HG02938 (cell line): ENCODE data around the gene DPYD.
A peak's percentile ranks its signal among the peaks of the same experiment; 100 is the strongest.

Experiments used
- ATAC-seq: cut with Tn5 transposase; IDR thresholded peaks from one replicate; pipeline ENCODE4 v1.9.1; 2021; ENCODE audit warnings: mild to moderate bottlenecking, moderate library complexity; ENCODE audit not compliant: unreplicated experiment

The DPYD gene

DNA sequence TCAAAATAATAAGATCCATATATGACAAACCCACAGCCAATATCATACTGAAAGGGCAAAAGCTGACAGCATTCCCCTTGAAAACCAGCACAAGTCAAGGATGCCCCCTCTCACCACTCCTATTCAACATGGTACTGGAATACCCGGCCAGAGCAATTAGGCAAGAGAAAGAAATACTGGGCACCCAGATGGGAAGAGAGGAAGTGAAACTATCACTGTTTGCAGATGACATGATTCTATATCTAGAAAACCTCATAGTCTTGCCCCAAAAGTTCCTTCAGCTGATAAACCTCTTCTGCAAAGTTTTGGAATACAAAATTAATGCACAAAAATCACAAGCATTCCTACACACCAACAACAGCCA lies 756.6 kb downstream of the DPYD start:
- ATAC-seq: no peak

DNA sequence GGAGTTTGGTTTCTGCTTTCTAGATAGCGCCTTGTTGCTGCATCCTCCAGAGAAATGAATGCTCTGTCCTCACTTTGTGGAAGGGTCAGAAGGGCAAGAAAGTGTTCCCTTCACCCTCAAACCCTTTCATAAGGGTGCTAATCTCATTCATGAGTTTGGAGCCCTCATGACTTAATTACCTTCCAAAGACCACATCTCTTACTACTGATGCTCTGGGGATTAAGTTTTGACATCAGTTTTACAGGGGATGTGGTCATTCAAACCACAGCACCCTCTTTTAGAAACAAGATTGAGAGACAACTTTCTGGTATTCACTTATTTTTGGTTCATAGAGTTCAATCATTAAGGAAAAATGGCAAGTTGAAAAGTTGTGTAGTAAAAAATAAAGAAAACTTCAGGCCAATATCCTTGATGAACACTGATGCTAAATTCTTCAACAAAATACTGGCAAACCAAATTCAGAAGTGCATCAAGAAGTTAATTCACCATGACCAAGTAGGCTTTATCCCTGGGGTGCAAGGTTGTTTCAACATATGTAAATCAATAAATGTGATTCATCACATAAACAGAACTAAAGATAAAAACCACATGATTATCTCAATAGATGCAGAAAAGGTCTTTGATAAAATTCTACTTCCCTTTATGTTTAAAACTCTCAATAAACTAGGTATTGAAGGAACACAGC lies 757.1 kb downstream of the DPYD start:
- ATAC-seq: peak; percentile 72

DNA sequence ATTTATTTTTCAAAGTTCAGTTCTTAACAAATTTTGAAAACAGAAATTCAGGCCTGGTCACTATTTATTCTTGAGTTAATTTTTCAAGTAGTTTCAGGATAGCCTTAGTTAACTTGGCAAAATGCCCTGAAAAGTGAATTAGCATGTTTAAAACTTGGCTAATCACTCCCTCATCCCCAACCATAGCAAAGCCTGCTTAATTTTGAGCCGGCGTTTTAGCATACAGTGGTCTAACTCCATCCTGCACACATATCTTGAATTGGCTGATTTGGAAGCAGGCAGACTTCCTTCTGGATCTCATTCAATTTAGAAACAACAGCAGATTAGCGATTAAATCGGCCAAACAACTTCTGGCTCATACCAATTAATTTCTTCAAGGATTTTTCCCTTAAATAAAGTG lies 760.0 kb downstream of the DPYD start:
- ATAC-seq: no peak

DNA sequence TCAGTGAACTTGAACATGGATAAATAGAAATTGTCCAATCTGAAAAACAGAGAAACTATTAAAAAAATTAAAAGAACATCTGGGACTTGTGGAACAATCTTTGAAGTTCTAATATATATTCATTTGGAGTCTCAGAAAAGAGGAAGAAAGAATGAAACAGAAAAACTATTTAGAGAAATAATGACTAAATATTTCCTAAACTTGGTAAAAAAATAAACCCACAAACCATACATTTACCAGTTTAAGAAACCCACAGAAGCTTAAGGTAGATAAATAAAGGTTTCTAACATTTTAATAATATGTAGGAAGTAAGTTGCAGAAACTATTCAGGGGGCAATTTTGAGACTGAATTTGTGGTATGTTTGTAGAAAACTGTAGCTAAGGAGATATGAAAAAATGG lies 761.5 kb downstream of the DPYD start:
- peak; percentile 69 for ATAC-seq

DNA sequence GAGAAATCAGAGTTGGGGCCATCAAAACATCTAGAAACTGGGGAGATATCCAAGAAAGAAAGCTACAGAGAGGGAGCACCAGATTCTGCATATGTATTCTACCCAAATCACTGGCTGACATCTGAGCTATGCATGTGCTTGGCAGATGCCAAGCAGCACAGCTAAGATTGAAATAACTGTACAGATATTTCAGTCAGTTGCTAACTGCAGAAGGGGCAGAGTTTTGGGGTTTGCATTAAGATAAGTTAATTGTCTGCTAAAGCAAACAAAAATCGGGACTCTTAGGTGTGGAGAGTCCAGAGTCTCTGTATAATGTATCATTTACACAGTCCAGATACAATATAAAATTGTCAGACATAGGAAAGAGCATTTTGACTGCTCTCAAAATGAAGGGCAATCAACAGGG lies 762.1 kb downstream of the DPYD start:
- no peak for ATAC-seq

DNA sequence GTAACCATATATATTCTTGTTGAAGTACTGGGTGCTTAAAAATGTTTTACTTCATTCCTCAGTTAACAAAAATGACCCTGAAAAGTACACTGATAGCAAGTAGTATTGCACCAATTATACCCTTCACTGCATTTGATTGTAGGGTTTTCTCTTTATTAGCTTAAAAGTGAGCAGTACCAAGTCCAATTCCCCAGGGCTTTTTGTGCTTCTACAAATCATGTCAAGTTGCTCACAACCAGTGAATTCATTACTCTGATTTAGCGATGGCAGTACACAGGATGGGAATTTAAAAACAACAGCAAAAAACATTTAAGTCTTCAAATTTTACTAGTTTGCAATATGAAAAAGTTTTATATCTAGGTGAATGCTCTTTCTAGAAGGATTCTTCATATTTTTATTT lies 762.8 kb downstream of the DPYD start:
- no peak for ATAC-seq

DNA sequence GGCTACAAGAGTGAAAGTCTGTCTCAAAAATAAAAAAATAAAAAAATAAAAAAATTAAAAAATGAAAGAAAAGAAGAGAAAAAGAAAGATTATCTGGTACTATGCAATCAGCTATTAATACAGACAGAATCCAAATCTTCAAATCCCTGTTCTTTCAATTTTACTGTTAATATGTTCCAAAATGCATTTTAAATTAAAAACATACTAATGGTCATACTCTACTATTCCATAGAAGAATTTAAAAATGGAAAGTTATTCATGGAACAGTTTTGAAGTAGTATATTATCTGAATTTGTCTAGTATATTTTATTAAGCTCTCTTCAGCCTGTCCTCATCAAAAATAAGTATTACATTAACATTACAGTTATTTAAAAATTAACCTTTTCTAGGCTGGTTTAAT lies 769.2 kb downstream of the DPYD start:
- no peak for ATAC-seq

DNA sequence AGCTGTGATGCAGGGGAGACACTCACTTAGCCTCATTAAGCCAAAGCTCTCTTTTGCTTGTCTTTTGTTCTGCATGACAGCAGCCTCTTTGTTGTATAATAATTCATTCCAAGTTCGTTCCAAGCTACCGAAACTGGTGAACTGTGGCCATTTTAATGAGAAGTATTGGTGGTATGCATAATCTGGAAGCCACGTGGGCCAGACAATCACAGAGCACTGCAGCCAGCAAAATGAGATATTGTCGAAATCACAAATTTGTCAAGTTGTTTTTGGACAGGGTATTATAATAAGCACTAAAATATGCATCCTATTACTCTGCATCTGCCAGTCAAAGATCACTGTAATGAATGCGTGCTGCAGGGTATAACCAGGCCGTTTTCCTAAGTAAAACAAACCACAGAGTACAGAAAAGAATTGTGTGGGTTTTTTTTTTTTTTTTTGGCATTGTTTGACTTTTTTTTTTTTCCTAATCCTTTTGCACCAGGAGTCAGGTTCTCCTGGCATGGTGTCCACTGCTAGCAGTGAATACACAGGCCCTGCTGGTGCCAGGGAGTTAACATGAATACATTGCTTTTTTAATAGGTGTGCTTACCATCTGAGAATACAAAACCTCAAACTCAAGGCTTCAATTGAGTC lies 775.4 kb downstream of the DPYD start:
- ATAC-seq: no peak

DNA sequence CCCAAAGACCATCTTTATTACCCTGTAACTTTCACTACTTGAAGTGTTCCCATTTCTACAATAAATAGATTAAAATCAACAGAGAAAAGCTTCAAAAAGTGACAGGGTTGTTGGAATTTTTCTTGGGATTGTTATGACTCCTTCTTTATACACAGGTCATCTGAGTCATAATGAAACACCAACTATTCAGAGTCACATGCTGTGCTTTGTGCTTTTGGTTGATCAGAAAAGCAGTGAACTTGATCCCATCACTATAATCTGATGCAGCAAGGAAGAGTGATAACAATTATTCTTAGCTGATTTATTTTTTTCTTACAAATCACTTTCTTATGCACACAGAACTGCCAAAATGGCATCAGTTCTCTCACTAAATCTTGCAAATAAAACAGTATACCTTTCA lies 776.3 kb downstream of the DPYD start:
- no peak for ATAC-seq

DNA sequence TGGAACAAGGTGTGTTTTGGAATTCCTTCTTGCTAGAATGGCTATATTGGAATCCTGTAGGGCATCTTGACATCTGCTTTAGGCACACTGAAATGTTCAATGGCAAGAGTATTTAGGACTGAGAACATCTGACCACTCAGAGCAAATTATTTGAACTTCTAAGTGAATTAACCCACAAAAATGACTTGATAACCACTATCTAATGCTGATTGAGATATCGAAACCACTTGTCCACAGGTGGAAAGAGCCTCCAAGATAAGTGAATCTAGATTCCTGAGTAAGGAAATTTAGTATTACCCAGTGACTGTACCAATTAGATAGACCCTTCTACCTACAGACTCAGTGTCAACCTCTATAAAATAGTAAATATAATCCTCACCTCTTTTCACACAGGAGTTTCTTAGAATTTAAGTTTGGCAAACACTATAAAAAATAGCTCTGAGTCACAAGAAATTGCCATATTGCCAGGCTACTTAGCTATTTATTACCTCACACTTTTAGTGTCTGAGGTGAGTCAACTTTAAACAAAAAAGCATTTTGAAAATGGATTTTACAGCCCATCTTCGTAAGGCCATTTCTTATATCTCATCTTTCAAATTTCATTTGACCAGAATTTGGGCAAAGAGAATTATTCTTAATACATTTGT lies 777.5 kb downstream of the DPYD start:
- ATAC-seq: no peak

DNA sequence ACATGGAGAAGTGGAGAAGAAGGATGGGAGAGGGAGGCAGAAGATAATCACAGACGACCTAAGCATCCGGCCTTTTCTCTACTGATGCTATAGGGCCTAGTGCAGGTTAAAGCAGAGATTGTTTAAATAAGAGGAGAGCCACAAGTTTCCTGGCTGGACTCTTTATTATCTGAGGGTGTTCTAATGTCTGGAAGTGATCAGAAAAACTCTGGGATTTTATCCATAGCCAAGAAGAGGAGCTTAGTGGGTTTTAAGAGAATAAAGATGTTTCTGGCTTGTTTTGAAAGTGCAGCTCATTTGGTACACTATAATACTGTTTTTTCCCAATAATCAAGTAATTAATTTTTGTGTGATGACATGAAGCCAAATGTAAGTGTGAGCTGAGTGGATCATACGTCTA lies 780.2 kb downstream of the DPYD start:
- no peak for ATAC-seq

DNA sequence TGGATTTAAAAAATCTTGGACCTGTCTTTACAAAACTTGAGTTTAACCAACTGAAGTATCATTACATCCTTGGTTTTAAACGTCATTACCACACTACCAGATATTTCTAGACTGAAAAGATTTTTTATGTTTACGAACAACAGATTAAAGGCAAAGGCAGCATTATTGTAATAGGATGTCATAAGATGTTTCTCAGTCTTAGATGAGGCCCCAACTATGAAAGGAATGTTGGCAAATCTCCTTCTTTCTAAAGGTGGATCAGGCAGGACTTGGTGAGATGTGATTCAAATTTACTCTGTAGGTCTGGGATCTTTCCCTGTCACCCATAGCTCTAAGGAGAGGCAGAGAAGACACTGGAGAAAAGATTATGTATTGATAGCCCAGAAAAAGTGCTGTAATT lies 781.3 kb downstream of the DPYD start:
- ATAC-seq: no peak

DNA sequence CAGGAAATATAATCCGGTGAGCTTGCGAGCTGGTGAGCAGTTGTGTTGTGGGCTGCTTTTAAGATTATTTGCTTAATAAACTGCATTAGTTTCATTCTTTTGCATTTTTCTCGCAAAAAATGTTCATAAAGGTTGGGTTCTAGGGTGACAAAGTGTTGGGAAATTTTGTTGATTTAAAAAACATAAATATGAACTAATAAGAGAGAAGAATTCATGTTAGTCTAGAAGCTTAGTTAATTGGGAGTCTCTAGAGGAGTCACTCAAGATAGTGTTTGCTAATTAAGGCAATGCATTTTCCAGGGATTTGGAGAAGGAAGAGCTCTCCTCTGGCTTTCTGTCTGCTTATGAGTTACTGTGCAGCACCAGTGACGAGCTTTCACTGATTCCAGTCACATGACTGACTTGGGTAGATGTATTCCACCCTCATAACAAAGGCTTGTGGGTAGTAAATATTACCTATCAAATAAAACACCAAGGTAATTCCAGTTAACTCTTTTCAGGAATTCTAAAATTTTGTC lies 782.3 kb downstream of the DPYD start:
- ATAC-seq: no peak

DNA sequence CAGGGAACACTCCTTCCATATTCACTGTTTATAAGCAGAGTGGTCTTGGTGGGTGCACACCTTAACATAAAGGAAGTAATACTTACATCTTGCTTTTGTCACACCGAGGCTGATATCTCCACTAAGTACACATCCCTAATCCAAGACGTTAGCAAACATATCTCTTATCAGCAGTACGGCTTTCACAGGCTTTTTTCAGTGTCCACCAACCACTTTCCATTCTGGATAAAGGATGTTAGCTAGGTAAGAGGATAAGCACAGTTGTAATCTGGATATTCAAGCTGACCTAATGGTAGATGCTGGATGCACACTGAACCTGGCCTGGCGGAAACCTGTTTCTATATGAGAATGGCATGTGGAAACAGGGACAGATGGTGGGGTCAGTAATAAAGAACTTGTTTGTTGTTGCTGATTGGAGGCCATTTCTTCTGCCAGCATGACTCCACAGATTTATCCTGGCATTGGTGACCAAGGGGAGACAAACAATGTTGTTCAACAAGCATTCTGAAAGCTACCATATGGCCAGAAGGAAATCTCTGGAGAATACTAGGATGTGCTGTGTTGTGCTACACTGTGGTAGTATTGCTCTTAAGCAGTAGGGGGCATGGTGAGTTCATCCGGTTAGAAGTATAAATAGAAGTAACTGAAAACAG lies 782.8 kb downstream of the DPYD start:
- ATAC-seq: peak; percentile 99

DNA sequence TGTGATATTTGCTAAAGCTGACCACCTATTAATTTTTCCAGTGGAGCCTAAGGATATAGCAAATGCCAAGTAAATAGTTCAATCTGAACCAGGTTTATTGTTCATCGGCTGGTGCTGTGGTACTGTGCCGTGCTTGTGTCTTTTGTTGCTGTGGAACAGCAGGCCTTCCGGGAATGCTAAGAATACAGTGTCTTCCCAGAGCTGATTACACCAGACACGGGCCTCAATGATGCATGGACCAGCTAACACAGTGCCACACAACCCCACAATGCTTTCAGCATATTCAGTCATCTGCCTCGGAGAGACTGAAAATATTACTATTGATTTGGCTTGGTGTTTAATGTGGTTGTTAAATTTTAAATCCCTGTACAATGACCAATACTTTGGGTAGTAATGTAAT lies 783.8 kb downstream of the DPYD start:
- no peak for ATAC-seq

DNA sequence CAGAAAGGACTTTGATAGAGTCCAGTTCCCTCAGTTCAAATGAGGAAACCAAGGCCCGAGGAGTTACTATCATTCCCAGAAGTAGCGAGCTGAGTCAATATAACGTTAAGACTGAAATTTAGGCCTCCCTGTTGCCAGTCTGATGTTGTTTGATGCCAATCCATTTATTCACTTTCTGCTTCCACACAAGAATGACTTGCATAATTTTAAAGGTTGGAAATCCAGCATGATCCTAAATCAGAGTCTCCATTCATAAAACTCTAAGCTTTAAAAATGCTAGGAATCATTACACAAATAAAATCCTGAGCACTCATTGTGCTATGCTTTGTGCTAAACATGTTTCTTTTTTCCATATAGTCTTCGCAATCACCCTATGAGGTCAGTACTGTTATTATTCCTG lies 784.9 kb downstream of the DPYD start:
- ATAC-seq: no peak

DNA sequence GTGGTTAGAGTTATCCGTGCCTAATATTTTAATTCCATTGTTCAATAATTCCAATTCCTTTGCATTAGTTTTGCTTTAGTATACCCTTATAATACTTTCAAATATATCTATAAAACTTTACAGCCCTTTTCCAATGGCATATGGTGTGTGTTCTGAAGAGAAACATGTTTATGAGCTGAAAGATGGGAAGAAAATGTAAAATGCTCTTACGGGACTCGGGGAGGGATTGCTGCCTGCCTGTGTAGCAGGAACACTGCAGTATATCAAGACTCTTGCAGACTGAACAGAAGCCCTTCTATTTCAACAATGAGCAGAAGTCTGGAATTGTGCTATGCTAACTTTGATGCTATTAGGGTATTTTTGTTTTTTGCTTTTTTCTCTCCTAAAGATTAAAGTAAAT lies 792.4 kb downstream of the DPYD start:
- ATAC-seq: no peak

DNA sequence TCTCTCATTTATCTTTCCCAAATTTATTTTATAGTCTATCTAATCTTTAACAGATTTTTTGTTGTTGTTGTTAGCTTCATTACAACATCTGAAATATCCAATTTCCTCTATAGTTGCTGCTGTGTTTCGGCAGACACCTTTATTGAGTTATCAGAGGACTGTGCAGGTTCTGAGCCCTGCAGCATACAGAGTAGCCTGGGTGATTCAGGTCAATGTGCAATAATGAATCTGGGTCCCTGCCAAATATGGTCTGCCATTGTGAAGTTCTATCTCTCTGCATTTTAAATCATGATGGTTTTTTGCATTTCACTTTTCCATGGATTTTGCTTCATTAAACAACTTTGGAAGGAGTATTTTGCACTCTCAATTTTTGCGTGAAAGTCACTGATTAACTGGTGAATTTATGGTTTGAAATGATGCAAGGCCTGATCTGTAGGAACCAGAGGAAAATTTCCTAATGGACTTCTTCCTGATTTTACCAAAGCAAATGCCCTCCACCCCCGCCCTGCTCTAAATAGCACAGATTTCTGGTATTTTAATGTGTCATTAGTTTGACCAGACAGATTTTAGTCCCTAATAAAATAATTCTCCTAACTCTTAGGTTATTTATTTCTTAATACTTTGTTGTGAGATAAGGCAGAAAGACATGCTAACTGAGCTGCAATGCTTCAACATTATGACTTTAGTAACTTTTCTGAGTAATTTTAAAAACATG lies 797.0 kb downstream of the DPYD start:
- no peak for ATAC-seq

DNA sequence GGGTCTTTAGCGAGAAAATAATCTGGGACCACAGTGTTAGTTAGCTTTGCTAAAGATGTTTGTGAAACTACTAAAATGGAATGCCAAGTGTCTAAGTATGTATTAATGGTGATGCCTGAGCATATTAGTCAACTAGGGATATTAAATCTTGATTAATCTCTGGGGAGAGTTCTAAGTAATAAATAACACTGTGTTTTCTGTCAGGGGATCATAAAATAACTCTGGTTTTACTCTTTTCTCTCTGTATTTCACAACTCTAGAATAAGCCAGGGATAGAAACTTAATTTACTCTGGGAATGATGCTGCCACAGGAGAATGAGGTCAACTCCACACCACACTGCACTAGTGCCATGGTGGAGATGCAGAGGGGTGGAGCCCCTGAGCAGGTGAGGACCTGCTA lies 800.0 kb downstream of the DPYD start:
- ATAC-seq: no peak

DNA sequence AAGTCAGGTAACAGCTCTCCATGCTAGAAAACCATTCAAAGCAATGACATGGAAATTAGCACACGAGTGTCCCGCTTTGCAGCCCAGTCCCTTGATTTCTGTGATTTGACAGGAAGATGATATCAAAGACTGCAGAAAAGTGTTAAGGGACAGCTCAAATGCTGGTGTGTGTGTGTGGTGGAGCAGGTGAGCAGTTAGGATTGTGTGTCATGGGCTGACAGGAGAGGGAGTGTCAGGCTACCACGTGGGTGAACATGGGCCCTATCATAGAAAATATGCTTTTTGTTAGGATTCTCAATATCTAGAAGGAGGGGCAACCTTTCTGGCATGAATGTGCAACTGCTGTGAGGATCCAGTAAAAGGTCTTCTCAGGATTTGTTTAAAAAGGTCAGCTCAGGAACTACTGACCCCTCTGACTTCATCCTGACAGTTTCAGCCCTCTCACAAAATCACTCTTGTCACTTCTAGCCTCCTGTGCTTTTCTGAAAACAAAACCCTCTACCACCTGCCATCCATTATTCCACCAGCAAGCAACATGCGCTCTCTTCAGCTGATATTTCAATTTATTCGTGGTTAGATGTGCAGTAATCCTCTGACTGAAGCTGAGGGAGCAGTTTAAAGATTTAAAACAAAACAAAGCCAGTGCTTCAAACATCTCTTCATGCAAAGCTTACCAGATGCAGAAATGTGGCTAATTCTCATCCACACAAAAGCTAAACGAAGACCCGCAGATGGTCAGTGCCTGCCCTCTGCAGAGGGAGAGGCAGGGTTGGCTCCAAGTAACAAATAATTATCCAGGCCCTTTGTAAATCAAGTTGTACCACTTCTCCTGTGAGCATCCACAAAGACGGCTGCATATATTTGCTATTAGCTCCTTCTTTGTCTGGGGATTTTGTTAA lies 801.3 kb downstream of the DPYD start:
- ATAC-seq: no peak
